ENCODE measurements around the gene SYT5. TPM values are rescaled to one million over a fixed set of nuclear protein-coding genes. Genes with fewer than 3 reads are reported as not detected.

Gene SYT5
- polyA plus RNA-seq, 4 donors, result 0.22 to 4.7 (median 1.1) TPM

GRCh38 chr19:55198651-55199050 is 18.6 kb upstream of the SYT5 start:
- WGBS, 3 donors, result 68 to 77% (median 71%) methylated on average over 5 of the region's 5 CpGs
- H3K36me3 ChIP-seq (ENCODE audit: control insufficient read depth in 3 of 3, insufficient read depth in 2 of 3, low read depth in 1 of 3, low read length in 3 of 3), result peaks cover 0 to 79% (median 23%) of the 10 kb centered on the region in 3 donors
- H3K9me3 ChIP-seq (ENCODE audit: control insufficient read depth in 2 of 2, insufficient read depth in 1 of 2, low read depth in 1 of 2, low read length in 1 of 2), result no peaks in the 10 kb centered on the region
- no peaks in the 10 kb centered on the region for H3K27me3 ChIP-seq (ENCODE audit: control insufficient read depth in 3 of 3, insufficient read depth in 3 of 3, low read length in 3 of 3)
- FAIRE-seq (no peak), DNase-seq (no peak)
- H3K4me1 ChIP-seq (ENCODE audit: control insufficient read depth in 3 of 3, insufficient read depth in 2 of 3, low read depth in 1 of 3, low read length in 2 of 3), result no peaks in the 10 kb centered on the region
- no peak overlapping the region for H3K27ac ChIP-seq (ENCODE audit: low read depth in 1 of 3, low read length in 2 of 3)
- H3K4me3 ChIP-seq (ENCODE audit: low read depth in 1 of 3, low read length in 3 of 3), result no peak overlapping the region

DNA sequence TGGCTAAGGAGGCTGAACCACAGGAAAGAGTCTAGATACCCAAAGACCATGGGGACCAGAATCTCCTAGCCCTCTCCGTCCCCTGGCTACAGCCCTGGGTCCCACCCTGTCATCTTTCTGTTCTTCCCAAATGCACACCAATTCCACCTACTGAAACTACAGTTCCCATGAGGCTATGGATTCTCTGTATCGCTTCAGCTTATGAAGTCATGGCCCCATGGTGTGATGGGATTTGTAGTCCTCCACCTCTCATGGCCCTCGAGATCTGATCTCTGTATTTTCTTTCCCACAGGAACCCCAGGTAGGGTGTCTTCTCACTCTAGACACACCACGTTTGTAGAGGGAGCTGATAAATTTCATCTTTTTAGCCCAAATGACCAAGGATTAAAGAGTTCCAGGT is 17.4 kb upstream of the SYT5 start:
- Histone ChIP-seq H3K9me3 (ENCODE audit: control insufficient read depth in 2 of 2, insufficient read depth in 1 of 2, low read depth in 1 of 2, low read length in 1 of 2) (no peaks in the 10 kb centered on the region), H3K4me1 (ENCODE audit: control insufficient read depth in 3 of 3, insufficient read depth in 2 of 3, low read depth in 1 of 3, low read length in 2 of 3) (no peaks in the 10 kb centered on the region), H3K27ac (ENCODE audit: low read depth in 1 of 3, low read length in 2 of 3) (no peak overlapping the region), H3K4me3 (ENCODE audit: low read depth in 1 of 3, low read length in 3 of 3) (no peak overlapping the region), H3K27me3 (ENCODE audit: control insufficient read depth in 3 of 3, insufficient read depth in 3 of 3, low read length in 3 of 3) (no peaks in the 10 kb centered on the region), H3K36me3 (ENCODE audit: control insufficient read depth in 3 of 3, insufficient read depth in 2 of 3, low read depth in 1 of 3, low read length in 3 of 3) (peaks cover 0 to 78% (median 23%) of the 10 kb centered on the region in 3 donors)
- FAIRE-seq (no peak), DNase-seq (no peak)
- 62 to 80% (median 64%) methylated on average over 4 of the region's 4 CpGs for WGBS, 3 donors

- Histone ChIP-seq H3K4me3 (ENCODE audit: low read depth in 1 of 3, low read length in 3 of 3) (no peak overlapping the region), H3K36me3 (ENCODE audit: control insufficient read depth in 3 of 3, insufficient read depth in 2 of 3, low read depth in 1 of 3, low read length in 3 of 3) (peaks cover 0 to 73% (median 23%) of the 10 kb centered on the region in 3 donors)
- no peak for FAIRE-seq
These were observed 16.7 kb upstream of the SYT5 start for GRCh38 chr19:55196803-55197202.

GRCh38 chr19:55193481-55193880 is 13.4 kb upstream of the SYT5 start:
- no peak overlapping the region for H3K27ac ChIP-seq (ENCODE audit: low read depth in 1 of 3, low read length in 2 of 3)
- H3K36me3 ChIP-seq (ENCODE audit: control insufficient read depth in 3 of 3, insufficient read depth in 2 of 3, low read depth in 1 of 3, low read length in 3 of 3), result peaks cover 0 to 69% (median 16%) of the 10 kb centered on the region in 3 donors
- FAIRE-seq (no peak), DNase-seq (no peak)
- no peaks in the 10 kb centered on the region for H3K27me3 ChIP-seq (ENCODE audit: control insufficient read depth in 3 of 3, insufficient read depth in 3 of 3, low read length in 3 of 3)
- 82 to 84% (median 84%) methylated on average over 12 of the region's 12 CpGs for WGBS, 3 donors
- no peaks in the 10 kb centered on the region for H3K9me3 ChIP-seq (ENCODE audit: control insufficient read depth in 2 of 2, insufficient read depth in 1 of 2, low read depth in 1 of 2, low read length in 1 of 2)
- H3K4me3 ChIP-seq (ENCODE audit: low read depth in 1 of 3, low read length in 3 of 3), result no peak overlapping the region
- no peaks in the 10 kb centered on the region for H3K4me1 ChIP-seq (ENCODE audit: control insufficient read depth in 3 of 3, insufficient read depth in 2 of 3, low read depth in 1 of 3, low read length in 2 of 3)

More at GRCh38 chr19:55196803-55197202, 16.7 kb upstream of the SYT5 start:
- no peak overlapping the region for H3K27ac ChIP-seq (ENCODE audit: low read depth in 1 of 3, low read length in 2 of 3)
- DNase-seq, result no peak
- 88 to 95% (median 92%) methylated on average over 10 of the region's 10 CpGs for WGBS, 3 donors
- H3K9me3 ChIP-seq (ENCODE audit: control insufficient read depth in 2 of 2, insufficient read depth in 1 of 2, low read depth in 1 of 2, low read length in 1 of 2), result no peaks in the 10 kb centered on the region
- H3K4me1 ChIP-seq (ENCODE audit: control insufficient read depth in 3 of 3, insufficient read depth in 2 of 3, low read depth in 1 of 3, low read length in 2 of 3), result no peaks in the 10 kb centered on the region
- H3K27me3 ChIP-seq (ENCODE audit: control insufficient read depth in 3 of 3, insufficient read depth in 3 of 3, low read length in 3 of 3), result no peaks in the 10 kb centered on the region

DNA sequence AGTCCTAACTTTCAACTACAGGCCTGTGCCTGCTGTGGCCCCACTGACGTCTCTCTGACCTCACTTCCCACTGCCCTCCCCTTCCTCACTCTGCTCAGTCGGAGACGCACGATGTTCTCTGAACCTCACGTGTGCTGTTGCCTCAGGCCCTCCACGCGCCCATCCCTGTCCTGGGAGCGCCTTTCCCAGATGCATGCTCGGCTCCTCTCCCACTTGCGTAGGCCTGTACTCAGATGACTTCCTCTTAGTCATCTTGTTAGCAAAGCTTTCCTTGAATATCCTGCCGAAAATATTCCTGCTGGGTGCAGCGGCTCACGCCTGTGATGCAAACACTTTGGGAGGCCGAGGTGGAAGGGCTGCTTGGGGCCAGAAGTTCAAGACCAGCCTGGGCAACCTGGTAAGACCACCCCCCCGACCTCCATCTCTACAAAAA is 9.3 kb upstream of the SYT5 start:
- FAIRE-seq, result no peak
- no peak overlapping the region for H3K4me3 ChIP-seq (ENCODE audit: low read depth in 1 of 3, low read length in 3 of 3)
- peaks cover 0 to 61% (median 4%) of the 10 kb centered on the region in 3 donors for H3K36me3 ChIP-seq (ENCODE audit: control insufficient read depth in 3 of 3, insufficient read depth in 2 of 3, low read depth in 1 of 3, low read length in 3 of 3)
- no peaks in the 10 kb centered on the region for H3K27me3 ChIP-seq (ENCODE audit: control insufficient read depth in 3 of 3, insufficient read depth in 3 of 3, low read length in 3 of 3)
- H3K27ac ChIP-seq (ENCODE audit: low read depth in 1 of 3, low read length in 2 of 3), result no peak overlapping the region
- no peaks in the 10 kb centered on the region for H3K9me3 ChIP-seq (ENCODE audit: control insufficient read depth in 2 of 2, insufficient read depth in 1 of 2, low read depth in 1 of 2, low read length in 1 of 2)
- no peaks in the 10 kb centered on the region for H3K4me1 ChIP-seq (ENCODE audit: control insufficient read depth in 3 of 3, insufficient read depth in 2 of 3, low read depth in 1 of 3, low read length in 2 of 3)
- WGBS, 3 donors, result 74 to 82% (median 78%) methylated on average over 15 of the region's 15 CpGs
- DNase-seq, result no peak

- Histone ChIP-seq H3K4me3 (ENCODE audit: low read depth in 1 of 3, low read length in 3 of 3) (no peak overlapping the region), H3K27ac (ENCODE audit: low read depth in 1 of 3, low read length in 2 of 3) (peak overlapping the region in 1 of 3 donors; percentile 40)
- no peak for FAIRE-seq
These were observed 8.5 kb upstream of the SYT5 start for GRCh38 chr19:55188625-55189024.

GRCh38 chr19:55186080-55186479 is 6.0 kb upstream of the SYT5 start:
- no peak overlapping the region for H3K4me3 ChIP-seq (ENCODE audit: low read depth in 1 of 3, low read length in 3 of 3)
- H3K4me1 ChIP-seq (ENCODE audit: control insufficient read depth in 3 of 3, insufficient read depth in 2 of 3, low read depth in 1 of 3, low read length in 2 of 3), result no peaks in the 10 kb centered on the region
- H3K27ac ChIP-seq (ENCODE audit: low read depth in 1 of 3, low read length in 2 of 3), result no peak overlapping the region
- DNase-seq (no peak), FAIRE-seq (no peak)
- 81 to 89% (median 82%) methylated on average over 12 of the region's 12 CpGs for WGBS, 3 donors
- H3K36me3 ChIP-seq (ENCODE audit: control insufficient read depth in 3 of 3, insufficient read depth in 2 of 3, low read depth in 1 of 3, low read length in 3 of 3), result peaks cover 0 to 66% (median 3%) of the 10 kb centered on the region in 3 donors
- no peaks in the 10 kb centered on the region for H3K27me3 ChIP-seq (ENCODE audit: control insufficient read depth in 3 of 3, insufficient read depth in 3 of 3, low read length in 3 of 3)
- H3K9me3 ChIP-seq (ENCODE audit: control insufficient read depth in 2 of 2, insufficient read depth in 1 of 2, low read depth in 1 of 2, low read length in 1 of 2), result no peaks in the 10 kb centered on the region

More at GRCh38 chr19:55188625-55189024, 8.5 kb upstream of the SYT5 start:
- Histone ChIP-seq H3K9me3 (ENCODE audit: control insufficient read depth in 2 of 2, insufficient read depth in 1 of 2, low read depth in 1 of 2, low read length in 1 of 2) (no peaks in the 10 kb centered on the region), H3K4me1 (ENCODE audit: control insufficient read depth in 3 of 3, insufficient read depth in 2 of 3, low read depth in 1 of 3, low read length in 2 of 3) (no peaks in the 10 kb centered on the region), H3K36me3 (ENCODE audit: control insufficient read depth in 3 of 3, insufficient read depth in 2 of 3, low read depth in 1 of 3, low read length in 3 of 3) (peaks cover 0 to 57% (median 0%) of the 10 kb centered on the region in 3 donors), H3K27me3 (ENCODE audit: control insufficient read depth in 3 of 3, insufficient read depth in 3 of 3, low read length in 3 of 3) (no peaks in the 10 kb centered on the region)
- no peak for DNase-seq
- 53 to 71% (median 68%) methylated on average over 8 of the region's 8 CpGs for WGBS, 3 donors

DNA sequence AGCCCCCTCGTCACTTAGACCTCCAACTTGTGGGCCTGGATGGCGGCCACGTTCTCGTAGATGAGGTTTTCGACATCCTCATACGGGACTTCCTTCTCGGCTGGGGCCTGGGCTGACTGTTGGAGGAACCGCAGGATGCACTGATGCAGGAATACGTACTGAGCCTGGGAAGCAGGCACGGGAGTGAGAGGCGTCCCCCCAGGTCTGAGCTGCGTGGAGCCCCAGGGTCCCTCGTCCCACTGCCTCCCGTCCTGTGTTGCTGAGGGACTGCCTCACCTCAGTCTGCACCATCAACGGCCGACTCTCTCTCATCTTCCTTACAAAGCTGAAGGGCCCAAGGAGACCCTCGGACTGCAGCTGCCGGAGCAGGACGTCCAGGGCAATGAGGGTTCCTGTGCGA is 1.7 kb upstream of the SYT5 start:
- H3K36me3 ChIP-seq (ENCODE audit: control insufficient read depth in 3 of 3, insufficient read depth in 2 of 3, low read depth in 1 of 3, low read length in 3 of 3), result peaks cover 0 to 49% (median 3%) of the 10 kb centered on the region in 3 donors
- no peak for FAIRE-seq
- peaks cover 0 to 13% (median 5%) of the 10 kb centered on the region in 3 donors for H3K4me1 ChIP-seq (ENCODE audit: control insufficient read depth in 3 of 3, insufficient read depth in 2 of 3, low read depth in 1 of 3, low read length in 2 of 3)
- H3K27me3 ChIP-seq (ENCODE audit: control insufficient read depth in 3 of 3, insufficient read depth in 3 of 3, low read length in 3 of 3), result peaks cover 0 to 31% (median 5%) of the 10 kb centered on the region in 3 donors
- WGBS, 3 donors, result 77 to 89% (median 86%) methylated on average over 19 to 20 of the region's 20 CpGs
- H3K9me3 ChIP-seq (ENCODE audit: control insufficient read depth in 2 of 2, insufficient read depth in 1 of 2, low read depth in 1 of 2, low read length in 1 of 2), result no peaks in the 10 kb centered on the region
- H3K27ac ChIP-seq (ENCODE audit: low read depth in 1 of 3, low read length in 2 of 3), result no peak overlapping the region
- H3K4me3 ChIP-seq (ENCODE audit: low read depth in 1 of 3, low read length in 3 of 3), result no peak overlapping the region
- no peak for DNase-seq
